GM12878 (cell line): ENCODE results near the gene ZMIZ1. TPM values are rescaled to one million over a fixed set of nuclear protein-coding genes. Genes with fewer than 3 reads are reported as not detected.

ENCODE experiments used
- ATAC-seq: fragments of 200-7000 bp; cut with Tn5 transposase; 3 replicates; pipeline ENCODE4 v1.9.1; 2020; ENCODE audit warnings: mild to moderate bottlenecking, moderate library complexity
- BruUV-seq: library from RNA; stranded (reverse); fragments of 400-500 nt; replicated peaks from 2 replicates; lab custom pipeline; 2021; lab: Mats Ljungman, UMichigan
- CTCF ChIA-PET: fragments of 300-600 bp; sonication (Branson Sonifier 250); formaldehyde crosslinking; extraction: SDS; loops from one replicate; lab custom pipeline; 2021; ENCODE audit warnings: inconsistent platforms; lab: Yijun Ruan, JAX
- POLR2A ChIA-PET: fragments of 350-600 bp; formaldehyde crosslinking; extraction: SDS; loops from one replicate; lab custom pipeline; 2021; ENCODE audit warnings: inconsistent platforms; lab: Charles Lee
- RAD21 ChIA-PET: fragments of 300-600 bp; sonication (Branson Sonifier 250); formaldehyde crosslinking; loops from one replicate; lab custom pipeline; 2023; ENCODE audit warnings: antibody characterized with exemption; ENCODE audit not compliant: unreplicated experiment; lab: Charles Lee
- SMC1A ChIA-PET: fragments of 300-600 bp; sonication (Branson Sonifier 250); formaldehyde crosslinking; loops from one replicate; lab custom pipeline; 2023; ENCODE audit not compliant: unreplicated experiment, uncharacterized antibody; lab: Charles Lee
- DNase-seq: peaks from one replicate; pipeline ENCODE4 v3.0.0-alpha.2; 2011; ENCODE audit warnings: low read depth, low spot score
- FAIRE-seq: peaks from 3 replicates; lab custom pipeline; 2011; peaks lifted over from hg19 to GRCh38; lab: Jason Lieb, UNC
- H2AFZ ChIP-seq: 2 replicates; pipeline ENCODE4 v1.6.0; 2011; ENCODE audit warnings: low read depth, low read length, control low read depth; ENCODE audit not compliant: control insufficient read depth
- H3K27ac ChIP-seq: 2 replicates; pipeline ENCODE4 v1.5.1; 2011; ENCODE audit warnings: control low read depth; ENCODE audit not compliant: control insufficient read depth, insufficient read depth
- H3K27me3 ChIP-seq, 2 experiments: replicated peaks in 1 of 2; 2 replicates each; pipeline versions ENCODE4 v1.6.0 to v1.6.1; 2011; ENCODE audit warnings: low read length in 1 of 2; ENCODE audit not compliant: control insufficient read depth in 2 of 2, insufficient read depth in 2 of 2
- H3K36me3 ChIP-seq, 2 experiments: 2 replicates each; pipeline ENCODE4 v1.5.1; 2011; ENCODE audit warnings: low read length in 1 of 2; ENCODE audit not compliant: control insufficient read depth in 2 of 2, insufficient read depth in 2 of 2
- H3K4me1 ChIP-seq: 2 replicates; pipeline ENCODE4 v1.6.1; 2011; ENCODE audit warnings: mild to moderate bottlenecking, low read length, moderate library complexity, mixed read lengths; ENCODE audit not compliant: control insufficient read depth, insufficient read depth
- H3K4me2 ChIP-seq: 2 replicates; pipeline ENCODE4 v1.6.0; 2011; ENCODE audit warnings: control low read depth; ENCODE audit not compliant: control insufficient read depth, insufficient read depth
- H3K4me3 ChIP-seq: fragments of 200-600 bp; sonication (generic); 2 replicates; pipeline ENCODE4 v1.5.1; 2016
- H3K79me2 ChIP-seq: 2 replicates; pipeline ENCODE4 v1.6.0; 2011; ENCODE audit warnings: low read length; ENCODE audit not compliant: control insufficient read depth, insufficient read depth
- H3K9ac ChIP-seq: 2 replicates; pipeline ENCODE4 v1.8.0; 2011; ENCODE audit warnings: low read length, control low read depth, mixed read lengths; ENCODE audit not compliant: control insufficient read depth, insufficient read depth
- H3K9me3 ChIP-seq: replicated peaks from 3 replicates; pipeline ENCODE4 v1.5.1; 2011; ENCODE audit warnings: mild to moderate bottlenecking, low read length; ENCODE audit not compliant: control insufficient read depth, insufficient read depth
- H4K20me1 ChIP-seq: 2 replicates; pipeline ENCODE4 v1.6.0; 2011; ENCODE audit not compliant: control insufficient read depth, insufficient read depth
- ATF7 ChIP-seq: fragments of 450-650 bp; IDR thresholded peaks from 2 replicates; pipeline ENCODE4 v1.6.1; 2016; ENCODE audit warnings: low read depth, mild to moderate bottlenecking
- CUX1 ChIP-seq: IDR thresholded peaks from 2 replicates; pipeline ENCODE4 v1.6.1; 2012; ENCODE audit warnings: improper control_type of control experiment, low read depth, low read length; ENCODE audit not compliant: insufficient replicate concordance
- HCFC1 ChIP-seq: fragments of 150-350 bp; IDR thresholded peaks from 2 replicates; pipeline ENCODE4 v1.6.1; 2014; ENCODE audit warnings: low read length
- NFIC ChIP-seq: IDR thresholded peaks from 2 replicates; pipeline ENCODE4 v1.6.1; 2012; ENCODE audit warnings: low read depth, mild to moderate bottlenecking, inconsistent platforms, low read length, moderate library complexity
- POLR2A ChIP-seq: IDR thresholded peaks from 2 replicates; pipeline ENCODE4 v1.6.1; 2011; ENCODE audit warnings: low read depth, mild to moderate bottlenecking, low read length
- SRF ChIP-seq, 2 experiments: IDR thresholded peaks; 2 replicates each; pipeline ENCODE4 v1.6.1; 2011; ENCODE audit warnings: low read depth in 2 of 2, low read length in 2 of 2, mild to moderate bottlenecking in 1 of 2, moderate library complexity in 1 of 2
- ZBED1 ChIP-seq: IDR thresholded peaks from 2 replicates; pipeline ENCODE4 v1.6.1; 2016; ENCODE audit warnings: borderline replicate concordance
- ZNF384 ChIP-seq: IDR thresholded peaks from 2 replicates; pipeline ENCODE4 v1.6.1; 2012; ENCODE audit warnings: low read depth, mild to moderate bottlenecking, low read length, improper control_type of control experiment, borderline replicate concordance
- WGBS: methylation state at CpG from one replicate; pipeline ENCODE4 v1.1.6; 2016; ENCODE audit warnings: low lambda C conversion rate; ENCODE audit not compliant: insufficient replicate concordance, insufficient coverage; ENCODE audit errors: missing lambda C conversion rate; 5-methylcytosine and 5-hydroxymethylcytosine counted together
- in situ Hi-C: fragments of 300-500 bp; cut with MboI; formaldehyde crosslinking; loops from 9 replicates; pipeline ENCODE4 v1.14.3; 2018; ENCODE audit warnings: mixed read lengths
- intact Hi-C: fragments of 100-400 bp; cut with micrococcal nuclease; formaldehyde crosslinking; loops from one replicate; pipeline ENCODE4 v1.14.2; 2022; ENCODE audit not compliant: unreplicated experiment
- polyA plus RNA-seq, 11 experiments: library from polyadenylated mRNA; depleted of rRNA in 4 of 11; unstranded in 6 of 11; stranded (reverse) in 5 of 11; fragments of >200 nt; fragmentation: Nextera tagmentation in 4 of 11; fragmentation: Illumina TruSeq in 1 of 11; extraction: Ambion mirVana in 4 of 11; extraction: Trizol in 1 of 11; gene quantifications; 1 replicate in 1 of 11; 2 replicates in 10 of 11; pipeline versions ENCODE4 v1.2.1 to v1.2.3, GENCODE V29; 2011 to 2016; ENCODE audit warnings: inconsistent platforms in 2 of 11, missing spikeins in 2 of 11, low read depth in 1 of 11
- total RNA-seq, 4 experiments: library from RNA; depleted of rRNA in 3 of 4; stranded (reverse); fragments of >200 nt in 3 of 4; fragmentation: Illumina TruSeq in 1 of 4; extraction: Trizol in 1 of 4; gene quantifications; 2 replicates each; pipeline versions ENCODE4 v1.2.1 to v1.2.3, GENCODE V29; 2013 to 2021

ZMIZ1 gene
- total and polyA plus RNA-seq, 10 of the 15 experiments (the other 5 are each of a cell fraction or from before 2014, with no cell fraction given), result 3.1 to 82.3 (median 14.9) TPM

DNA sequence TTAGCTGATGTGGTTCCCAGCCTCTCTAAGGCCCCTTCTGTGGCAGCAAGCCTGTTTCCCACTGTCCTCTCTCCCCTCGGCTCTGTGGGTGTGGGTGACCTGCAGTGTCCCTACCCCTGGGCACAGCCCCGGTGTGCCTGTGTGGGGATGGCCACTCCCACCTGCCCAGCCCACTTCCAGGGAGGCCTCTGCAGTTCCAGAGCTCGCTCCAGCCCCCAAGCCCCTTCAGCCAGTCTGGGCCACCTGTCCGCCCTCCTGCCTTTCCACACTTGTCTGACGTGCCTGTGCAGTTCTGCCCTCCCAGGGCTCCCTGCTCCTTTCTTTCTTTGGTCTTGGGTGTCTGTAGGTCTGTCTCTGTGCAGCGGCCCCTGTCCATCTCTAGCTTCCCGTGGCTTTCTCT lies 151.5 kb downstream of the ZMIZ1 start:
- in situ Hi-C loops, result no loop called here
- no peak for DNase-seq
- no peaks in the 10 kb centered on the region for H4K20me1 ChIP-seq
- RAD21 ChIA-PET, result no interaction called here
- no TSS peak for BruUV-seq
- no peaks in the 10 kb centered on the region for H3K4me1 ChIP-seq
- TF ChIP-seq ZBED1 (no peak), NFIC (no peak), CUX1 (no peak), ATF7 (no peak), HCFC1 (no peak), POLR2A (no peak), ZNF384 (no peak), SRF (IDR thresholded peaks at IDR 0.05; ENCODE audit: low read depth in 2 of 2, low read length in 2 of 2) (no peak)
- H3K36me3 ChIP-seq, result no peaks in the 10 kb centered on the region; a peak in 1 of 4 replicates
- FAIRE-seq, result no peak
- no peaks in the 10 kb centered on the region for H3K79me2 ChIP-seq
- SMC1A ChIA-PET, result no interaction called here
- H3K4me2 ChIP-seq, result no peak overlapping the region
- intact Hi-C loops, result no loop called here
- H2AFZ ChIP-seq, result no peak overlapping the region
- H3K27ac ChIP-seq, result no peak overlapping the region
- ATAC-seq, result no peak
- no peak overlapping the region for H3K4me3 ChIP-seq
- no peak overlapping the region for H3K9ac ChIP-seq
- 14% methylated on average over 7 of the region's 7 CpGs for WGBS
- no peaks in the 10 kb centered on the region for H3K9me3 ChIP-seq
- CTCF ChIA-PET, result interaction anchor here (0.6 kb wide), 2 partner anchors 16 to 24 kb away, joined by 3 to 4 read pairs; no protein-coding TSS in a partner anchor
- POLR2A ChIA-PET, result no interaction called here
- no peaks in the 10 kb centered on the region for H3K27me3 ChIP-seq
